HG03280 (cell line): ENCODE measurements around the gene PET100.
A peak's percentile ranks its signal among the peaks of the same experiment; 100 is the strongest.

Experiments used
- ATAC-seq: cut with Tn5 transposase; IDR thresholded peaks from one replicate; pipeline ENCODE4 v1.9.1; 2021; ENCODE audit warnings: mild to moderate bottlenecking, moderate library complexity; ENCODE audit not compliant: unreplicated experiment

Gene PET100

GRCh38 chr19:7647156-7647555 lies 17.6 kb downstream of the PET100 start:
- no peak for ATAC-seq

- no peak for ATAC-seq
Observed at GRCh38 chr19:7648265-7649014, 18.8 kb downstream of the PET100 start.

DNA sequence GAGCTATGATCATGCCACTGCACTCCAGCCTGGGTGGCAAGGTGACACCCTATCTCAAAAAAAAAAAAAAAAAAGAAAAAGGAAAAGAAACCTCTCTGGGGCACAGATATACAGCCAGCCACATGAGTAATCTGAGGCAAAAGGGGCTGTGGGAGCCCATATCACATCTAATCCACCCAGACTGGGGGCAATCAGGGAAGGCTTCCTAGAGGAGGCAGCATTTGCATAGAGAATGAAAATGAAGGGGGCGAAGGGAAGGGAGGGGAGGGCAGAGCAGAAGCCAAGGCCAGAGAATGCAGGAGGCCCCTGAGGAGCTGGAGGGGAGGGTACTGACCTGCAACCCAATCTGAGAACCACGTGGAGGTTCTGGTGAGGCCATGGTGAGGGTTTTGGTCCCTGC lies 20.6 kb downstream of the PET100 start:
- no peak for ATAC-seq

- no peak for ATAC-seq
Observed at GRCh38 chr19:7652061-7652641, 22.6 kb downstream of the PET100 start.

DNA sequence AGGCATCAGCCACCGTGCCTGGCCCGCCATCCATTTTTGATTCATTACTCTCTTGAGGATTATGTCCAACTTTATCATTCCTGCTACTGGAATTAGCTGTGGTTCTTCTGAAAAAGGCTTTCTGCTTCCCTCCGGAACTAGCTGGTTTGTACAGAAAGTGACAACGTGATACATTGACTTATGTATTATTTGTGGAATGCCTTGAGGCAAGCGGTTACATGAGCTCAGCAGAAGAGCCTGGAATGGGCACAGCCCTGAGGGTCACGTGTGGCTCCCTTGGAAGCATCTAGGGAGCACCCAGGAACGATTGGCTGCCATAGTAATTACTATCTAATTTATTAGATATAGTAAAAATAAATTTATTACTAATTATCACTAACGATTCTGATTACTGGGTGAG lies 24.8 kb downstream of the PET100 start:
- ATAC-seq = no peak

GRCh38 chr19:7655581-7655980 lies 26.0 kb downstream of the PET100 start:
- no peak for ATAC-seq

DNA sequence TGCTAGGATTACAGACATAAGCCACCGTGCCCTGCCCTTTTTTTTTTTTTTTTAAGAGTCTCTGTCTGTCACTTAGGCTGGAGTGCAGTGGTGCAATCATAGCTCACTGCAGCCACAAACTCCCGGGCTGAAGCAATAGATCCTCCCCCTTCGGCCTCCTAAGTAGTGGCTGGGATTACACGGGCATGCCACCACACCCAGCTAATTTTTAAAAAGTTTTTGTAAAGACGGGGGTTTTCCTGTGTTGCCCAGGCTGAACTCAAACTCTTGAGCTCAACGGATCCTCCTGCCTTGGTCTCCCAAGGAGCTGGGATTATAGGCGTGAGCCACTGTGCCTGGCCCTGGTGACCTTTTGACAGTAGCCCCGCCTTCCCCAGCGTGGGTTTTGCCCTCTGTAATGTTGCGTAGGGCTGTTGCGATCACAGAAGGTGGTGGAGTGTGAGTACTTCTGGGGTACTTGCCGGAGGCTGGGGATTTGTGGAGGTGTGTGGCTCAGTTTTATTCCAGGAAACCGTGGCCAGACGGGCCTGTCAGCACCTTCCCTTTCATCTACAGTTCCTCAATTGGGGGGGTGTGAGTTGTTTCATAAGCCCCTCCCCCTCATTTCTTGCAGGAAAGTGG lies 27.6 kb downstream of the PET100 start:
- no peak for ATAC-seq

DNA sequence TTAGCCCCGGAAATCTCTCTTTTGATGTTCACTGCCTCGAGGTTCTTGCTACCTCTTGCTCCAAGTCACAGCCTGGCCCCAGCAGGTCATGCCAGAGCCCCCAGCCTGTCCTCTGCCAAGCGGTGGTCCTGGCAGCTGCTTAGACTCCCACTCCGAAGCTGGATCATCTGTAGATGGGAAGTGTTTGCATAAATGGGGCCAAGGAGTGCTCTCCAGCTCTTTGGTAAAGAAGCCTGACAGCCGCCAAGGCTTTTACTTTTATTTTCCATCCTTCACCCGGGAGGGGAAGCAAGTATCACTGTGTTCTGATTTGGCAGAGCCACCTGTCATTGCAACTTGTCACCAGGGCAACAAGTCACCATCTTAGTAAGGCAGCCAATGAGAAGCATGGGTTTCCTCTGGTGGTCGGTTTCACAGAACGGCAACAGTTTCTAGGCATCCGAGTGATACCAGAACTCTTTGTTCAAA lies 28.7 kb downstream of the PET100 start:
- peak; percentile 86 for ATAC-seq

GRCh38 chr19:7661744-7662538 lies 32.3 kb downstream of the PET100 start:
- no peak for ATAC-seq

DNA sequence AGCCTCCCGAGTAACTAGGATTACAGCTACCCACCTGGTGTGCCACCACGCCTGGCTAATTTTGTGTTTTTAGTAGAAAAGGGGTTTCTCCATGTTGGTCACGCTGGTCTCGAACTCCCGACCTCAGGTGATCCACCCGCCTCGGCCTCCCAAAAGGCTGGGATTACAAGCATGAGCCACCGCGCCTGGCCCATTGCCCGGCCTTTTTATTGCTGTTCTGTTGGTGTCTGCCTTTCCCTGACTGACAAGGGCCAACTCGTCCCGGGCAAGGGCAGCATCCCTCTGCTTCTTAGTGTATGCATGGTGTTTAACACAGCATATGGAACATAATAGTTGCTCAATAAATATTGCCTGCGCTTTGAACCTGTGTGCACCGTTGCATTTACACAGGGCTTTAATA lies 33.1 kb downstream of the PET100 start:
- no peak for ATAC-seq

DNA sequence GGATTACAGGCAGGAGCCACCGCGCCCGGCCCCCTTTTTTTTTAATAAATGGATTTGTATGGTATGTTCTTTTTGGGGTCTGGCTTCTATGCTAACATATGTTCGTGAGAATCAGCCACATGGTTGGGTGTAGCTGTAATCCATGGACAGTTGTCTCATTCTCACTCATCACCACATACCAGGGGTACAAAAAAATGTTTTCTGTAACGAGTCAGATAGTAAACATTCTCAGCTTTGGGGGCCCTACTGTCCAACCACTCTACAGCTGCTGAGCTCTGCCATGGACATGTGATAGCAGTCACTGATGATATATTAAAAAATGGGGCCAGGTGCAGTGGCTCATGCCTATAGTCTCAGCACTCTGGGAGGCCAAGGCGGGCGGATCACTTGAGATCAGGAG lies 34.1 kb downstream of the PET100 start:
- no peak for ATAC-seq

DNA sequence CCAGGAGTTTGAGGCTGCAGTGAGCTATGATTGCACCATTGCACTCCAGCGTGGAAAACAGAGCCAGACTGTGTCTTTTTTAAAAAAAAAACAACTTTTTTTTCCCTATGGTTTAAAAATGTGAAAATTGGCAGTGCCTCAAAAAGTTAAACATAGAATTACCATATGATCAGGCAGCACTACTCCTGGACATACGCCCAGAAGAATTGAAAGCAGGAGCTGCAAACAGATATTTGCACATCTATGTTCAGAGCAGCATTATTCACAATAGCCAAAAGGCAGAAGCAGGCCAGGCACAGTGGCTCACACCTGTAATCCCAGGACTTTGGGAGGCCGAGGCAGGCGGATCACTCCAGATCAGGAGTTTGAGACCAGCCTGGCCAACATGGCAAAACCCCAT lies 35.5 kb downstream of the PET100 start:
- ATAC-seq = no peak

- no peak for ATAC-seq
Observed at GRCh38 chr19:7668842-7669241, 39.2 kb downstream of the PET100 start, which contains the start of gene RETN. Gene RETN, plus strand, starts transcription at chr19:7669049. Its CDS starts 278 bp downstream, at chr19:7669327.

DNA sequence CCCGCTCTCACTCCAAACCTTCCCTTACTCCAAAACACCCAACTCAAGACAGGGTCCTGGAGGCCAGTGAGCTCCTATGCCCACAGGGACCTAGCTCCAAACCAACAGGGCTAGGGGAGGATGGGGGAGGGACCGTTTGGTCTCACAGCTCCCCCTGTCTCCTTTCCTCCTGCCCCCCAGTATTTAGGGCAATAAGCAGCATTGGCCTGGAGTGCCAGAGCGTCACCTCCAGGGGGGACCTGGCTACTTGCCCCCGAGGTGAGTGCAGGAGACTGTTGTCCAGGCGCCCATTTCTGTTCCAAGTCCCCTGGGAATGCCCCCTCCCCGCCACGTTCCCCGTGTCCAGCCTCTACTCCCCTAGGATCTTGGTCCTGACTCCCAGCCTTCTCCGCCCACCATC lies 40.0 kb downstream of the PET100 start:
- no peak for ATAC-seq

DNA sequence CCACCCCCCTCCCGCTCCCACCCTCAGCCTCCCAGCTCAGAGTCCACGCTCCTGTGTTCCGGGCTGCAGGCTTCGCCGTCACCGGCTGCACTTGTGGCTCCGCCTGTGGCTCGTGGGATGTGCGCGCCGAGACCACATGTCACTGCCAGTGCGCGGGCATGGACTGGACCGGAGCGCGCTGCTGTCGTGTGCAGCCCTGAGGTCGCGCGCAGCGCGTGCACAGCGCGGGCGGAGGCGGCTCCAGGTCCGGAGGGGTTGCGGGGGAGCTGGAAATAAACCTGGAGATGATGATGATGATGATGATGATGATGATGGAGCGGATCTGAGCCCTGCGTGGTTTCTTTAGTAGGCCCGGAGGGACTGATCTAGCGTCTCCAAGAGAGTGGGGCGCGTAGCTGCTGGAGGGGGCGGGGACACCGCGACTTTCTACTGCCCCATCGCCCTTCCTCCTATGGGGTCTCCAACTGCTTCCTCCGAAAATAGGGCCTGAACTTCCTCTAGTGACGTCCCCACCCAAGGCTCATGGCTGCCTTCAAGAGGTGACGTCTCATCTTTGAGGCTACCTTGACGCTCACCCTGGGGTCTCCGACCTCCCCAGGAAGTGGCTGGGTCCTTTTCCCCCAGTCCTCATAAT lies 40.7 kb downstream of the PET100 start:
- ATAC-seq = no peak

DNA sequence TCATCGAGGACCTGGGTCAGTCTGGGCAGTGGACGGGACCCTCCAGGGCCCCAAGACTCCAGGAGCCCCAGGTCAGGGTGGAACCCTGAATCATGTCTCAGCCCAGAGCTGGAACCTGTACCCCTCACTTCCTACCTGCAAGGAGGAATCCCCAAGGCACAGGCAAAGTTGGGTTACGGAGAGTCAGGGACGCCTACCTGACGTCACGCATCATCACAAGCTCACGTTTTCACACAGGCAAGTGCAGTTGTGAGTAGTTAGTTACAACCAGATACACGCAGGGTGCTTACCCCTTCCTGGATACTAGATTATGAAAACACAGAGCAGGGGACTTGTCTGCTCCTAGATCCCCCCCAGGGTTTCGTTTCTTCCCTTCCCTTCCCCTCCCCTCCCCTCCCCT lies 41.2 kb downstream of the PET100 start:
- ATAC-seq = no peak

- no peak for ATAC-seq
Observed at GRCh38 chr19:7672522-7672921, 42.9 kb downstream of the PET100 start.

GRCh38 chr19:7674010-7675005 lies 44.7 kb downstream of the PET100 start:
- no peak for ATAC-seq

DNA sequence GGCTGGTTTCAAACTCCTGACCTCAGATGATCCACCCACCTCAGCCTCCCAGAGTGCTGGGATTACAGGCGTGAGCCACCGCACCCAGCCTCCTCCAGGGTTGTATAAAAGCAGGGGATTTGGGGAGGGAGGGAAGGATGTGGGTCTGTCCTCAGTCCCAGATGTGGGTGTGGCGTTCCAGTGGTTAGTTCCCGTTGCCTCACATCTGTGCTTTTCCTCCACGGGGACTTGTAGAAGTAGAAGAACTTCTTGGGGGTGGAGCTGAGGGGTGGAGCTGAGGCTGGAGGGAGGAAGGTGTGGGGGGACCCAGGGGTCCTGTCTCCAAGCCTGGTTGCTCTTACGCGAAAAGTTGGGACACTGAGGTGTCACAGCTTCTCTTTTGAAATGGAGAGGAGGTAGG lies 46.8 kb downstream of the PET100 start:
- no peak for ATAC-seq

DNA sequence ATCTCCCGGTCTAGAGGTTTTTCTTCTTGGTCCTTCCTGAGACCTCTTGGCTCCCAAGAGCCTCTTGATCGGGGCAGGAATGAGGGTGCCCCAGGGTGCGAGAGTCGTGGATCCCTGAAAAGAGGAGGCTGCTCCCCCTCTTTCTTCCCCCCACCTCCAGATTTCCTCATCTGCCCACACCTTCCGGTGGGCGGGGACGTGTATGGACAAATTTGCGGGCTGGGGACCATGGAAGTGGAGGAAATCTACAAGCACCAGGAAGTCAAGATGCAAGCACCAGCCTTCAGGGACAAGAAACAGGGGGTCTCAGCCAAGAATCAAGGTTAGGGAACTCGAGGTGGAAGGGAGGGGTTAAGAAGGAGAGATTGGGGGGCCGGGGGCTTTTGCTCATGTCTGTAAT lies 47.3 kb downstream of the PET100 start, which contains the start of gene MCEMP1:
Gene MCEMP1 (plus strand): TSS at position 237 of the 400 bp plus-strand sequence. CDS start 31 bp downstream, at position 268.
- no peak for ATAC-seq
